HG03521 (cell line): ENCODE measurements around the gene ADGRE3.

ENCODE experiments used
- ATAC-seq: cut with Tn5 transposase; IDR thresholded peaks from one replicate; pipeline ENCODE4 v1.9.1; 2021; ENCODE audit warnings: mild to moderate bottlenecking, moderate library complexity; ENCODE audit not compliant: unreplicated experiment

ADGRE3 gene, protein sequence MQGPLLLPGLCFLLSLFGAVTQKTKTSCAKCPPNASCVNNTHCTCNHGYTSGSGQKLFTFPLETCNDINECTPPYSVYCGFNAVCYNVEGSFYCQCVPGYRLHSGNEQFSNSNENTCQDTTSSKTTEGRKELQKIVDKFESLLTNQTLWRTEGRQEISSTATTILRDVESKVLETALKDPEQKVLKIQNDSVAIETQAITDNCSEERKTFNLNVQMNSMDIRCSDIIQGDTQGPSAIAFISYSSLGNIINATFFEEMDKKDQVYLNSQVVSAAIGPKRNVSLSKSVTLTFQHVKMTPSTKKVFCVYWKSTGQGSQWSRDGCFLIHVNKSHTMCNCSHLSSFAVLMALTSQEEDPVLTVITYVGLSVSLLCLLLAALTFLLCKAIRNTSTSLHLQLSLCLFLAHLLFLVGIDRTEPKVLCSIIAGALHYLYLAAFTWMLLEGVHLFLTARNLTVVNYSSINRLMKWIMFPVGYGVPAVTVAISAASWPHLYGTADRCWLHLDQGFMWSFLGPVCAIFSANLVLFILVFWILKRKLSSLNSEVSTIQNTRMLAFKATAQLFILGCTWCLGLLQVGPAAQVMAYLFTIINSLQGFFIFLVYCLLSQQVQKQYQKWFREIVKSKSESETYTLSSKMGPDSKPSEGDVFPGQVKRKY

GRCh38 chr19:14674764-14675163, at the start of gene ADGRE3:
Gene ADGRE3 (minus strand): TSS chr19:14674844. CDS start chr19:14674770, 74 bp downstream.
- ATAC-seq: no peak

- no peak for ATAC-seq
These were observed 47.5 kb upstream of the ADGRE3 start for GRCh38 chr19:14722127-14722526.

GRCh38 chr19:14719162-14719561, 44.5 kb upstream of the ADGRE3 start:
- ATAC-seq: no peak

DNA sequence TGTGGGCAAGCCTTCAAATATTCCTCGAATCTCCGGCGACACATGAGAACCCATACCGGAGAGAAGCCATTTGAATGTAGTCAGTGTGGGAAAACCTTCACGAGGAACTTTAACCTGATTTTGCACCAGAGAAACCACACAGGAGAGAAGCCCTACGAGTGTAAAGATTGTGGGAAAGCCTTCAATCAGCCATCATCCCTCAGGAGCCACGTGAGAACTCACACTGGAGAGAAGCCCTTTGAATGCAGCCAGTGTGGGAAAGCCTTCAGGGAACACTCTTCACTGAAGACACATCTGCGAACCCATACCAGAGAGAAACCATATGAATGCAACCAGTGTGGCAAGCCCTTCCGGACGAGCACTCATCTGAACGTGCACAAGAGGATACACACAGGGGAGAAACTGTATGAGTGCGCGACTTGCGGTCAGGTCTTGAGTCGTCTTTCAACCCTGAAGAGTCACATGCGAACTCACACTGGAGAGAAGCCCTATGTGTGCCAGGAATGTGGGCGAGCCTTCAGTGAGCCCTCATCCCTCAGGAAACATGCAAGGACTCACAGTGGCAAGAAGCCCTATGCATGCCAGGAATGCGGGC, 44.0 kb upstream of the ADGRE3 start:
- no peak for ATAC-seq

GRCh38 chr19:14715841-14716240, 41.2 kb upstream of the ADGRE3 start:
- no peak for ATAC-seq

DNA sequence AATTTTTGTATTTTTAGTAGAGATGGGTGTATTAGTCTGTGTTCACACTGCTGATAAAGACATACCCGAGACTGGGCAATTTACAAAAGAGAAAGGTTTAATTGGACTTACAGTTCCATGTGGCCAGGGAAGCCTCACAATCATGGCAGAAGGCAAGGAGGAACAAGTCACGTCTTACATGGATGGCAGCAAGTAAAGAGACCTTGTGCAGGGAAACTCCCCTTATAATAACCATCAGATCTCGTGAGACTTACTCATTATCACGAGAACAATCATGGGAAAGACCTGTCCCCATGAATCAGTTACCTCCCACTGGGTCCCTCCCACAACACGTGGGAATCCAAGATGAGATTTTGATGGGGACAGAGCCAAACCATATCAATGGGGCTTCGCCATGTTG, 29.8 kb upstream of the ADGRE3 start:
- ATAC-seq: no peak

- no peak for ATAC-seq
These were observed 29.2 kb upstream of the ADGRE3 start for GRCh38 chr19:14703833-14704232.

- ATAC-seq: no peak
These were observed 26.2 kb upstream of the ADGRE3 start for GRCh38 chr19:14700711-14701375.

GRCh38 chr19:14699641-14700040, 25.0 kb upstream of the ADGRE3 start:
- no peak for ATAC-seq

- no peak for ATAC-seq
These were observed 20.8 kb upstream of the ADGRE3 start for GRCh38 chr19:14695471-14695870.

GRCh38 chr19:14694641-14695266, 20.1 kb upstream of the ADGRE3 start:
- ATAC-seq: no peak

DNA sequence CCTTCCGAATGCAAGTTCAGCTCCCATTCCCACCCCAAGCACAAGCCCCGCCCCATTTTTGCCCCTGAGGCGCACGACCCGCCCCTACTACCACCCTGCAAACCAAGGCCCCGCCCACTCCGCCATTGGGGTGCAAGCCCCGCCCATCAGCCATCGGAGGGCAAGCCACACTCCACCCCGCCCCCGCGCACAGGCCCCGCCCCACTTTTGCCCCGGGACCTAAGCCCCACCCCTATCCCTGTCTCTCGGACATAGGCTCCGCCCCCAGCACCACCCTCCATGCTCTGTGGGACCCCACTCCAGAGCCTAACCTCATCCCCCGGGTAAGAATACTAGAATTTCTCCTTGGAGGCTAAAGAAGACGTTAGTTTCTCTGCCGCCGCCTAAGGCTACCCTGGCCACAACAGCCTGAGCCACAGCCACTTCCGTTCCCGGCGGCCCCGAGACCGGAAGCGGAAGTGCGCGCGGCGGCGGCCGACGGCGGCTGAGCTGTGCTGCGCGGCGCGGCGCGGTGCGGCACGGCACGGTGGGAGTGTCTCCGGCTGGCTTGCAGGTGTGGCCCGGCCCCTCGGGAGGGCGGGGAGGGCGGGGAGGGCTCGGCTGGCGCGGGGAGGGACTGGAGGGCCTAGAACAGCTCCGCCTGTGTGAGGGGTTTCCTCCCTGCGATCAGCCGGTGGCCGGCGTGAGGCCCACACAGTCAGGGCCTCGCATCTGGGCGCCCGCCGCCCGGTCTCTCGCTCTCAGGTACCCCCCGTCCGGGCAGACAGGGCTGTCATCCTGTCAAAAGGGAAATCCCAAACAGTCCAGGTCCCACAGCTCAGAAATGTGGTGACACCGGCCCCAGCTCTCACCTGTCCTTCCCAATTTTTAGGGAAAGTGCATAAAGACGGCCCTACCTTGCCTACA, 15.2 kb upstream of the ADGRE3 start, which contains the start of gene ZNF333:
ZNF333 (plus strand) TSS at position 451 of the 906 bp plus-strand sequence. CDS start 3,444 bp downstream, outside the sequence.
- ATAC-seq: peak; percentile 90

GRCh38 chr19:14686411-14686810, 11.8 kb upstream of the ADGRE3 start:
- no peak for ATAC-seq

- no peak for ATAC-seq
These were observed 8.8 kb upstream of the ADGRE3 start for GRCh38 chr19:14683439-14683838.

DNA sequence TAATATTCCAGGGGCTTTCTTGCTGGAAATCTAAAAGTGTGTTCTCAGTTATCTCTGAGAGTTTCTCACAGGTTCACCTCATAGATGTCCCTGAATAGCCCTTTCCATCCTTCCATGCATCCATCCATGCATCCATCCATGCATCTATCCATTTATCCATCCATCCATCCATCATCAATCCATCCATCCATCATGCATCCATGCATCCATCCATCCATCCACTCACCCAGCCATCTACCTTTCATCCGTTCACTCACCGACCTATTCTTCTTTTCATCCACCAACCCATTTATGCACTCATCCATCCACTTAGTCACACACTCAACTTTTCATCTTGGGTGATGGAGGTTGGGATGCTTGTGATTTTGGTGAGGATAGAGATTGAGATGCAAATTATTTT, 7.4 kb upstream of the ADGRE3 start:
- no peak for ATAC-seq

GRCh38 chr19:14678199-14678598, 3.6 kb upstream of the ADGRE3 start:
- no peak for ATAC-seq

DNA sequence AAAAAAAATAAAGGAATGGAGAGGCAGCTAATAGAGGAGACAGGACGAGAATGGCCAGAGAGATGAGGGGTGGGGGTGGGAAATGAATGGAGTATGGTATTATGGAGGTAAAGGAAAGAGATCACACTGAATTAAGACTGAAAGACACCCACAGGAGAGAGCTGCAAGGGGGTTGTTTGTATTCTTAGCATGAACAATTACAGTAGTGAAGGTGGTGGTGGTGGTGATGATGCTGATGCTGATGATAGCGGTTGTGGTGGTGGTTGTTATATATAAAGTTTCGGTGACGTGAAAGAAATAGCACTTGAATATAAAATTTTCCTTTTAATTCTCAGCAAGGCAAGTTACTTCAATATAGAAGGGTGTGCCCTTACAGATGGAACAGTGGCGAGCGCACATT, 2.8 kb upstream of the ADGRE3 start:
- no peak for ATAC-seq

DNA sequence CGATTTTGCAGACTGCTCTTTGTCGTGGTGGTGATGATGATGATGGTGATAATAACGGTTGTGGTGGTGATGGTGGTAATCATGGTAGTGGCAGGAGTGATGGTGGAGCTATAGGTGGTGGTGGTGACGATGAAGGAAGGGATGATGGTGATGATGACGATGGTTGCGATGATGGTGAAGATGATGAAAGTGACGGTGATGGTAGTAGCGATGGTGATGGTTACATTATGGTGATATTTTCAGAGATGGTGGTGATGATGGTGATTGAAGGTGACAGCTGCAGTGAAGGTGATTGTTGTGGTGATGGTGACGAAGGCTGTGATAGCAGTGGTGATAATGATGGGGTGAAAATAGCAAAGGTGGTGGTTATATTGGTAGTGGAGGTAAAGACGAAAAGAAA, 2.1 kb upstream of the ADGRE3 start:
- no peak for ATAC-seq

GRCh38 chr19:14673088-14673487, 1.6 kb downstream of the ADGRE3 start:
- no peak for ATAC-seq
